Mucosa of descending colon (tissue), 3 donors: ENCODE measurements around the gene COG5. TPM values are rescaled to one million over a fixed set of nuclear protein-coding genes. Genes with fewer than 3 reads are reported as not detected.
A peak's percentile ranks its signal among the peaks of the same experiment; 100 is the strongest.

Experiments
- ATAC-seq: fragments of 200-7000 bp; cut with Tn5 transposase; one replicate; pipeline ENCODE4 v1.9.1; 2020; ENCODE audit warnings: mild to moderate bottlenecking, moderate library complexity
- DNase-seq, 3 donors: peaks; one replicate each; pipeline ENCODE4 v3.0.0-alpha.2; 2020
- H3K36me3 ChIP-seq: fragments of 200-600 bp; one replicate; pipeline ENCODE4 v1.8.0; 2021; ENCODE audit warnings: low read depth, mild to moderate bottlenecking
- H3K4me1 ChIP-seq: fragments of 200-600 bp; one replicate; pipeline ENCODE4 v1.8.0; 2021; ENCODE audit warnings: low read depth, mild to moderate bottlenecking
- H3K4me3 ChIP-seq: fragments of 200-600 bp; one replicate; pipeline ENCODE4 v1.8.0; 2021; ENCODE audit warnings: mild to moderate bottlenecking
- H3K9me3 ChIP-seq: fragments of 200-600 bp; one replicate; pipeline ENCODE4 v1.8.0; 2021; ENCODE audit warnings: mild to moderate bottlenecking
- CTCF ChIP-seq: fragments of 200-600 bp; IDR thresholded peaks from one replicate; pipeline ENCODE4 v1.8.0; 2022; ENCODE audit warnings: antibody characterized with exemption, mild to moderate bottlenecking
- intact Hi-C, 2 donors: fragments of 100-400 bp; cut with DNase I in 1 of 2; cut with micrococcal nuclease in 1 of 2; formaldehyde crosslinking; loops; one replicate each; pipeline versions ENCODE4 v1.11.0 to v1.11.1; 2022; cut with DNase I, micrococcal nuclease
- total RNA-seq, 3 donors: library from RNA; stranded (reverse); fragmentation: NEBNext Ultra II Directional in 2 of 3; extraction: Animal tissue kit (Norgen Biotek cat#: 25700) in 2 of 3; gene quantifications; one replicate each; pipeline versions ENCODE4 v1.2.1 to v1.2.4, GENCODE V29; 2021 to 2023
- donor health status: DM: no; HTN: no; CAD: no; lungs with moderate emphysema.
- donor health status: DM: no; HTN: no; CAD: no.
- donor health status: DM: no; HTN: yes; CAD: no.

Gene COG5
- total RNA-seq, 3 donors from 2014 or later: 46.8 to 56.4 (median 47.7) TPM

- H3K36me3 ChIP-seq: no peaks in the 10 kb centered on the region
- H3K4me1 ChIP-seq: no peaks in the 10 kb centered on the region
- no peaks in the 10 kb centered on the region for H3K9me3 ChIP-seq
- ATAC-seq (no peak), DNase-seq (no peak)
- no peak for TF ChIP-seq CTCF
- no peak overlapping the region for H3K4me3 ChIP-seq
- intact Hi-C loops: no loop called here
Observed at GRCh38 chr7:107321611-107322010, 242.1 kb downstream of the COG5 start.

- no peaks in the 10 kb centered on the region for H3K4me1 ChIP-seq
- TF ChIP-seq CTCF: no peak
Observed at GRCh38 chr7:107319724-107320228, 243.9 kb downstream of the COG5 start.

GRCh38 chr7:107318523-107319160, 245.1 kb downstream of the COG5 start:
- ATAC-seq: peak; percentile 99
- DNase-seq: peak in 1 of 3 donors; percentile 25
- TF ChIP-seq CTCF: no peak
- Histone ChIP-seq H3K4me3 (no peak overlapping the region), H3K9me3 (no peaks in the 10 kb centered on the region), H3K36me3 (no peaks in the 10 kb centered on the region), H3K4me1 (no peaks in the 10 kb centered on the region)
- intact Hi-C loops: no loop called here

More at GRCh38 chr7:107319724-107320228, 243.9 kb downstream of the COG5 start:
- Histone ChIP-seq H3K9me3 (no peaks in the 10 kb centered on the region), H3K36me3 (no peaks in the 10 kb centered on the region), H3K4me3 (no peak overlapping the region)
- DNase-seq (no peak), ATAC-seq (peak; percentile 44)
- intact Hi-C loops: no loop called here

GRCh38 chr7:107315716-107316220, 248.0 kb downstream of the COG5 start:
- Histone ChIP-seq H3K9me3 (no peaks in the 10 kb centered on the region), H3K4me1 (no peaks in the 10 kb centered on the region), H3K4me3 (no peak overlapping the region), H3K36me3 (no peaks in the 10 kb centered on the region)
- intact Hi-C loops: no loop called here
- ATAC-seq: no peak
- DNase-seq: no peak
- TF ChIP-seq CTCF: no peak

- no peaks in the 10 kb centered on the region for H3K36me3 ChIP-seq
- H3K4me1 ChIP-seq: no peaks in the 10 kb centered on the region
- TF ChIP-seq CTCF: no peak
- H3K9me3 ChIP-seq: no peaks in the 10 kb centered on the region
- no peak overlapping the region for H3K4me3 ChIP-seq
- DNase-seq (no peak), ATAC-seq (no peak)
- intact Hi-C loops: no loop called here
Observed at GRCh38 chr7:107313355-107313754, 250.4 kb downstream of the COG5 start.
